H9 (cell line): Measurements from ENCODE around the gene KLF13. TPM values are rescaled to one million over a fixed set of nuclear protein-coding genes. Genes with fewer than 3 reads are reported as not detected.

Source experiments
- DNase-seq: peaks from one replicate; pipeline ENCODE4 v3.0.0-alpha.2; 2017
- H2AFZ ChIP-seq: one replicate; pipeline ENCODE4 v1.6.1; 2013; ENCODE audit warnings: mild to moderate bottlenecking, low read length, control low read depth, moderate library complexity
- H2AK5ac ChIP-seq: 2 replicates; pipeline ENCODE4 v1.6.1; 2013; ENCODE audit warnings: low read length, control low read depth, mixed read lengths; ENCODE audit not compliant: insufficient read length
- H2BK120ac ChIP-seq: one replicate; pipeline ENCODE4 v1.6.1; 2013; ENCODE audit warnings: low read depth, mild to moderate bottlenecking, low read length, control low read depth, inconsistent platforms; ENCODE audit not compliant: poor library complexity, severe bottlenecking
- H2BK12ac ChIP-seq: 2 replicates; pipeline ENCODE4 v1.6.1; 2013; ENCODE audit warnings: low read length, control low read depth, mixed read lengths, low read depth; ENCODE audit not compliant: insufficient read length
- H2BK15ac ChIP-seq: 2 replicates; pipeline ENCODE4 v1.6.1; 2013; ENCODE audit warnings: low read depth, low read length, control low read depth
- H2BK20ac ChIP-seq: one replicate; pipeline ENCODE4 v1.6.1; 2013; ENCODE audit warnings: low read depth, mild to moderate bottlenecking, low read length, control low read depth, inconsistent platforms; ENCODE audit not compliant: poor library complexity, severe bottlenecking
- H2BK5ac ChIP-seq: 2 replicates; pipeline ENCODE4 v1.6.1; 2013; ENCODE audit warnings: low read length, control low read depth, mixed read lengths; ENCODE audit not compliant: insufficient read length
- H3K14ac ChIP-seq: 2 replicates; pipeline ENCODE4 v1.6.1; 2013; ENCODE audit warnings: low read length, control low read depth; ENCODE audit not compliant: insufficient read depth
- H3K18ac ChIP-seq: 2 replicates; pipeline ENCODE4 v1.6.1; 2013; ENCODE audit warnings: low read depth, mild to moderate bottlenecking, mixed read lengths, low read length, control low read depth; ENCODE audit not compliant: insufficient read length
- H3K23ac ChIP-seq: 2 replicates; pipeline ENCODE4 v1.6.1; 2013; ENCODE audit warnings: low read length, control low read depth, mixed read lengths, low read depth; ENCODE audit not compliant: insufficient read length
- H3K23me2 ChIP-seq: 2 replicates; pipeline ENCODE4 v1.6.1; 2013; ENCODE audit warnings: low read depth, mild to moderate bottlenecking, mixed read lengths, low read length, control low read depth; ENCODE audit not compliant: insufficient read length, poor library complexity, severe bottlenecking
- H3K27ac ChIP-seq: 2 replicates; pipeline ENCODE4 v1.5.1; 2013; ENCODE audit warnings: low read length, control low read depth, mixed read lengths, low read depth; ENCODE audit not compliant: insufficient read length
- H3K27me3 ChIP-seq: 2 replicates; pipeline ENCODE4 v1.6.1; 2013; ENCODE audit warnings: low read length, control low read depth, inconsistent platforms; ENCODE audit not compliant: insufficient read depth
- H3K4ac ChIP-seq: 2 replicates; pipeline ENCODE4 v1.6.1; 2013; ENCODE audit warnings: low read depth, mild to moderate bottlenecking, control low read depth, inconsistent platforms, low read length, moderate library complexity
- H3K4me1 ChIP-seq: 2 replicates; pipeline ENCODE4 v1.6.1; 2013; ENCODE audit warnings: low read length, control low read depth, inconsistent platforms; ENCODE audit not compliant: insufficient read depth
- H3K4me2 ChIP-seq: 2 replicates; pipeline ENCODE4 v1.6.1; 2013; ENCODE audit warnings: low read length, control low read depth, mixed read lengths; ENCODE audit not compliant: insufficient read length, insufficient read depth
- H3K56ac ChIP-seq: 2 replicates; pipeline ENCODE4 v1.6.1; 2013; ENCODE audit warnings: low read depth, mild to moderate bottlenecking, mixed read lengths, low read length, control low read depth; ENCODE audit not compliant: insufficient read length
- H3K79me1 ChIP-seq: 2 replicates; pipeline ENCODE4 v1.6.1; 2013; ENCODE audit warnings: low read depth, mild to moderate bottlenecking, moderate library complexity, low read length, control low read depth, inconsistent platforms; ENCODE audit not compliant: insufficient read depth, poor library complexity, severe bottlenecking
- H3K79me2 ChIP-seq: 2 replicates; pipeline ENCODE4 v1.6.1; 2013; ENCODE audit warnings: low read length, control low read depth, inconsistent platforms; ENCODE audit not compliant: insufficient read depth
- H3K9ac ChIP-seq: 2 replicates; pipeline ENCODE4 v1.6.1; 2013; ENCODE audit warnings: low read length, control low read depth, mixed read lengths; ENCODE audit not compliant: insufficient read length; ENCODE audit errors: extremely low read depth
- H3K9me3 ChIP-seq: one replicate; pipeline ENCODE4 v1.6.1; 2013; ENCODE audit warnings: low read depth, low read length, inconsistent platforms; ENCODE audit not compliant: control insufficient read depth
- H3T11ph ChIP-seq: one replicate; pipeline ENCODE4 v1.6.1; 2013; ENCODE audit warnings: mild to moderate bottlenecking, low read length, control low read depth, inconsistent platforms
- H4K20me1 ChIP-seq: one replicate; pipeline ENCODE4 v1.6.1; 2013; ENCODE audit not compliant: control insufficient read depth, insufficient read length, insufficient read depth
- H4K5ac ChIP-seq: 2 replicates; pipeline ENCODE4 v1.6.1; 2013; ENCODE audit warnings: low read depth, mild to moderate bottlenecking, mixed read lengths, low read length, control low read depth; ENCODE audit not compliant: insufficient read length
- H4K8ac ChIP-seq: replicated peaks from 2 replicates; pipeline ENCODE4 v1.6.1; 2013; ENCODE audit warnings: low read length, control low read depth, mixed read lengths, low read depth; ENCODE audit not compliant: insufficient read length
- H4K91ac ChIP-seq: 2 replicates; pipeline ENCODE4 v1.6.1; 2013; ENCODE audit warnings: low read depth, mild to moderate bottlenecking, moderate library complexity, mixed read lengths, low read length, control low read depth; ENCODE audit not compliant: insufficient read length
- H3K27ac Mint-ChIP-seq, 3 experiments: 2 replicates in 2 of 3; 3 replicates in 1 of 3; pipeline ENCODE4 v1.8.0; 2020 to 2021; ENCODE audit warnings: mixed read lengths in 3 of 3, mild to moderate bottlenecking in 1 of 3, moderate library complexity in 1 of 3
- H3K27me3 Mint-ChIP-seq: 2 replicates; pipeline ENCODE4 v1.8.0; 2021; ENCODE audit warnings: low read depth, mild to moderate bottlenecking, moderate library complexity, mixed read lengths
- H3K36me3 Mint-ChIP-seq, 3 experiments: 2 replicates in 2 of 3; 3 replicates in 1 of 3; pipeline ENCODE4 v1.8.0; 2020 to 2021; ENCODE audit warnings: low read depth in 3 of 3, mixed read lengths in 3 of 3; ENCODE audit not compliant: insufficient read depth in 1 of 3
- H3K4me1 Mint-ChIP-seq, 2 experiments: 2 replicates each; pipeline ENCODE4 v1.8.0; 2020; ENCODE audit warnings: mixed read lengths in 2 of 2
- H3K4me3 Mint-ChIP-seq, 2 experiments: 2 replicates in 1 of 2; 3 replicates in 1 of 2; pipeline ENCODE4 v1.8.0; 2020 to 2021; ENCODE audit warnings: mild to moderate bottlenecking in 2 of 2, mixed read lengths in 2 of 2, moderate library complexity in 1 of 2
- H3K9me3 Mint-ChIP-seq, 2 experiments: 2 replicates in 1 of 2; 3 replicates in 1 of 2; pipeline ENCODE4 v1.8.0; 2020; ENCODE audit warnings: mild to moderate bottlenecking in 2 of 2, mixed read lengths in 2 of 2, moderate library complexity in 1 of 2
- WGBS: extraction: QIAGEN DNeasy Blood & Tissue Kit; methylation state at CpG from one replicate; pipeline ENCODE4 v1.1.7; 2013; ENCODE audit warnings: missing lambda C conversion rate, low lambda C conversion rate, mixed read lengths; ENCODE audit not compliant: insufficient read length; ENCODE audit errors: extremely low coverage; 5-methylcytosine and 5-hydroxymethylcytosine counted together
- total RNA-seq: library from RNA; stranded (reverse); gene quantifications from 2 replicates; pipeline ENCODE4 v1.2.1, GENCODE V29; 2021
- TF ChIP-seq, protein P1 (sequence below): fragments of 200-600 bp; sonication (generic); conservative IDR thresholded peaks from 3 replicates; pipeline ENCODE4 v1.8.0; 2021; ENCODE audit warnings: antibody characterized with exemption, mild to moderate bottlenecking

KLF13 gene
- total RNA-seq, 1 experiment from 2014 or later = 33.4 TPM

DNA sequence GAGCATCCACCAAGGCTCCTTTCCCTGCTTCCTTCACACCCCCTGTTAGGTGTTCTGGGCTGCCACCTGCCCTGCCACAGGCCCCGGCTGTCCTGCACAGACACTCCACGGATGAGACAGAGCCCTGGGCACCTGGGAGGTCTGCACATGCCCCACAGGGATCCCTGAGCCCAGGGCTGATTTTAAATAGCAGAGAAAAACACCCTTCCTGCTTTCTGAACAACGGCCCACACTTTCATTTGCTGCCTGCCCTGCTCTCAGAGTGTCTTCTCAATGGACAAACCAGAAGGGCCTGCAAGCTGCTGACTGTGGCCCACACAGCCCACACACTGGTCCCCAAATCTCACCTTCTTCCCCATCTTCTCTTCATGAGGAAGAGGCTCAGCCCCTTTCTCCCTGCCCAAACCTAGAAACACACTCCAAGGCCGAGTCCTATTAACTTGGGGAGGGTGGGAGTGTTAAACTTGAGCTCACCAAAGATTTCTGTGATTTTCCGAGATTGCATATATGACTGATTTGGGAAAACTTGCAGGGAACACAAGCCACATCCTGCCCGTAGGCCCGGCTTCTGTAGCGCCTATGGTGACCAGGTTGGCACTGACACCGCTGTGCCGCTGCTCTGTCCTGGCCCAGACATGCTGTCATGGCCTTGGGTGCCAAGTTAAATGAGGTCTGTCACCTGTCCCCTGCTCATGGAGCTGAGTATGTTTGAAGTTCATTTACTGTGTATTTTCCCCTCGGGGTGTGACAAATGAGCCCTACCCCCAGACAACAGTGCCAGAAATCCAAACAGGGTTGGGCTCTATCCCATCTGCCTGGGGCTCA is 47.2 kb upstream of the KLF13 start:
- Histone ChIP-seq H3K27ac (no peak overlapping the region), H4K91ac (no peak overlapping the region), H2BK15ac (no peak overlapping the region), H3K56ac (no peak overlapping the region), H3K79me2 (no peaks in the 10 kb centered on the region), H3K9ac (no peak overlapping the region), H3K27me3 (no peaks in the 10 kb centered on the region), H3K4ac (no peak overlapping the region), H2BK20ac (no peak overlapping the region), H3K9me3 (no peaks in the 10 kb centered on the region), H3K14ac (no peak overlapping the region; the same call in 1 of the 2 replicates), H4K8ac (no peak overlapping the region), H2AFZ (no peak overlapping the region), H3K4me2 (no peak overlapping the region), H2BK5ac (no peak overlapping the region), H3K4me1 (no peaks in the 10 kb centered on the region), H2BK120ac (no peak overlapping the region), H4K5ac (no peak overlapping the region), H4K20me1 (no peaks in the 10 kb centered on the region), H3K18ac (no peak overlapping the region), H2BK12ac (no peak overlapping the region), H3K79me1 (no peaks in the 10 kb centered on the region), H3K23me2 (no peaks in the 10 kb centered on the region), H3T11ph (no peak overlapping the region), H2AK5ac (no peak overlapping the region), H3K23ac (no peak overlapping the region)
- peaks cover 0 to 3% of the 10 kb centered on the region in 2 experiments; a peak in 2 of 5 replicates for H3K9me3 Mint-ChIP-seq
- H3K27ac Mint-ChIP-seq = peak overlapping the region in 1 of 3 experiments; percentile 81; a peak in 2 of 7 replicates
- TF ChIP-seq, protein P1, sequence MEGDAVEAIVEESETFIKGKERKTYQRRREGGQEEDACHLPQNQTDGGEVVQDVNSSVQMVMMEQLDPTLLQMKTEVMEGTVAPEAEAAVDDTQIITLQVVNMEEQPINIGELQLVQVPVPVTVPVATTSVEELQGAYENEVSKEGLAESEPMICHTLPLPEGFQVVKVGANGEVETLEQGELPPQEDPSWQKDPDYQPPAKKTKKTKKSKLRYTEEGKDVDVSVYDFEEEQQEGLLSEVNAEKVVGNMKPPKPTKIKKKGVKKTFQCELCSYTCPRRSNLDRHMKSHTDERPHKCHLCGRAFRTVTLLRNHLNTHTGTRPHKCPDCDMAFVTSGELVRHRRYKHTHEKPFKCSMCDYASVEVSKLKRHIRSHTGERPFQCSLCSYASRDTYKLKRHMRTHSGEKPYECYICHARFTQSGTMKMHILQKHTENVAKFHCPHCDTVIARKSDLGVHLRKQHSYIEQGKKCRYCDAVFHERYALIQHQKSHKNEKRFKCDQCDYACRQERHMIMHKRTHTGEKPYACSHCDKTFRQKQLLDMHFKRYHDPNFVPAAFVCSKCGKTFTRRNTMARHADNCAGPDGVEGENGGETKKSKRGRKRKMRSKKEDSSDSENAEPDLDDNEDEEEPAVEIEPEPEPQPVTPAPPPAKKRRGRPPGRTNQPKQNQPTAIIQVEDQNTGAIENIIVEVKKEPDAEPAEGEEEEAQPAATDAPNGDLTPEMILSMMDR = no peak
- H3K4me3 Mint-ChIP-seq = no peak overlapping the region
- no peak for DNase-seq
- H3K4me1 Mint-ChIP-seq = peaks cover 10 to 36% of the 10 kb centered on the region in 2 experiments
- peaks cover 6% of the 10 kb centered on the region for H3K27me3 Mint-ChIP-seq
- no peaks in the 10 kb centered on the region for H3K36me3 Mint-ChIP-seq
- no CpG with 5 or more reads among the region's 11 CpGs for WGBS
